NT2/D1 (cell line): ENCODE results near the gene CTXN1.
"Not testable (repeated sequence)": the region's sequence is repeated elsewhere in the genome, so short reads cannot be mapped to it uniquely, and the experiment has no call there.

ENCODE experiments used
- DNase-seq: peaks from one replicate; pipeline ENCODE4 v3.0.0-alpha.2; 2011; ENCODE audit warnings: low read depth, low spot score
- H3K27me3 ChIP-seq: 2 replicates; pipeline ENCODE4 v1.6.0; 2011; ENCODE audit warnings: mild to moderate bottlenecking; ENCODE audit not compliant: insufficient read length, insufficient read depth
- H3K36me3 ChIP-seq: 2 replicates; pipeline ENCODE4 v1.6.1; 2011; ENCODE audit warnings: mild to moderate bottlenecking, low read length, mixed read lengths; ENCODE audit not compliant: insufficient read depth, insufficient read length
- H3K4me1 ChIP-seq: 2 replicates; pipeline ENCODE4 v1.5.1; 2011; ENCODE audit not compliant: insufficient read depth, insufficient read length
- H3K4me3 ChIP-seq: 2 replicates; pipeline ENCODE4 v1.5.1; 2011; ENCODE audit warnings: low read depth; ENCODE audit not compliant: insufficient read length
- H3K9ac ChIP-seq: 2 replicates; pipeline ENCODE4 v1.6.0; 2011; ENCODE audit warnings: low read depth; ENCODE audit not compliant: insufficient read length
- H3K9me3 ChIP-seq: 2 replicates; pipeline ENCODE4 v1.5.1; 2011; ENCODE audit warnings: mild to moderate bottlenecking, low read length; ENCODE audit not compliant: insufficient read depth
- SUZ12 ChIP-seq: IDR thresholded peaks from 2 replicates; pipeline ENCODE4 v1.6.1; 2011; ENCODE audit not compliant: insufficient read length, insufficient read depth; ENCODE audit errors: extremely low read depth
- YY1 ChIP-seq: IDR thresholded peaks from 2 replicates; pipeline ENCODE4 v1.6.1; 2011; ENCODE audit not compliant: insufficient read length, insufficient read depth
- ZNF274 ChIP-seq: IDR thresholded peaks from 2 replicates; pipeline ENCODE4 v1.6.1; 2011; ENCODE audit warnings: mild to moderate bottlenecking, low read depth, low read length

Gene CTXN1

DNA sequence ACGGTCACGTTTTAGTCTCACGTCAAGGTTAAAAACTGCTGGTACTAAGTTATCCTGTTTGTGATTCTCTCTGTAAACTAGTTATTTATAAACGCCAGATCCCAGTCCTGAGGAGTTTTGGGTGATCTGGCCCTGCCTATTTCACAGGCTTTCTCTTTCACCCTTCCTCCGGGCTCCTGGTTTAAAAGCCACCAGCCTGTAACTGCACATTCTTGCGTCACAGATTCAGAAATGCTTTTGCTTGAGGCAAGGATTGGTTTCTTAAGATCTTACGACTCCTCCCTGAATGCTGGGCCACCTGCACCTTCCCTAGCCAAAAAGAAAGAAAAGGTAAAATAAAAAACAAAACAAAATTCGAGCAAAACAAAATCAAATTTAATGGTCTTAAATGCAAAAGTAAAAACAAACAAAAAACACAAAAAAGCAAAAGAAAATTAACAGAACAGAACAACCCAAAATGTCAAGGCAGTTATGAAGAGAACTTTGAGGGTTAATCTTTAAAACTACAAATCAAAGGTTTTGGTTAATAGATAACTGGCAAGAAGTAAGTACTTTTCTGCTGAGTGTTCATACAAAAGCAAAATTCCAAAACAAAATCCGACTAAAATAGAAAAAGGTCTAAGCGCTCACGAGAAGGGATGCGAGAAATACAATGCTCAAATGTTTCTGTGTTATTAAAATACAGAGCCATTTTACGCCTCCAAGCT is 36.1 kb upstream of the CTXN1 start:
- Histone ChIP-seq H3K9ac (no peak overlapping the region), H3K36me3 (peaks cover 90% of the 10 kb centered on the region), H3K9me3 (no peaks in the 10 kb centered on the region), H3K4me3 (no peak overlapping the region), H3K4me1 (no peaks in the 10 kb centered on the region), H3K27me3 (no peaks in the 10 kb centered on the region)
- no peak for DNase-seq
- TF ChIP-seq ZNF274, result no peak
- TF ChIP-seq SUZ12, result no peak
- TF ChIP-seq YY1, result no peak

- DNase-seq, H3K4me3 ChIP-seq, H3K9ac ChIP-seq, H3K27me3 ChIP-seq, H3K9me3 ChIP-seq, H3K4me1 ChIP-seq: not testable (repeated sequence)
- H3K36me3 ChIP-seq, result peaks cover 80% of the 10 kb centered on the region
Observed at GRCh38 chr19:7961082-7961481, 35.1 kb upstream of the CTXN1 start.

DNA sequence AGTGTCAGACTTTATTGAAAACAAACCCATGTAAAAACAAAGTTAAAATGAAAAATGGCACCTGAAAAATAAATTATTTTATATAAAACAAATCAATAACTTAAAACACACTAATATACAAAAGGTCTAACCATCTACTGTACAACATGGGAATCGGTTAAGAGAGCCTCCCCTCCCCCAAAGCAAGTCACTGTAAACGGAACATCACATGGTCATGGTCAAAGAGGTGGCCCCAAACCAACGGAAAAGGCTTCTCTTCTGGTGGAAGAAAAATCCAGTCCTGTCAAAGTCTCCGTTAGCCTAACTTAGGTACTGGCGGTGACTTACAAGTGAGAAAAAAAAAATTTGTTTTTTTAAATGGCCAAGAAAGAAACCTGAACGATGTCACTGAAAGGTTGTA is 33.3 kb upstream of the CTXN1 start:
- H3K4me1 ChIP-seq, result peaks cover 6% of the 10 kb centered on the region
- H3K36me3 ChIP-seq, result peaks cover 62% of the 10 kb centered on the region
- H3K9ac ChIP-seq, result no peak overlapping the region
- no peak overlapping the region for H3K4me3 ChIP-seq
- TF ChIP-seq ZNF274, result no peak
- no peak for TF ChIP-seq YY1
- no peak for TF ChIP-seq SUZ12
- H3K9me3 ChIP-seq, result no peaks in the 10 kb centered on the region
- no peaks in the 10 kb centered on the region for H3K27me3 ChIP-seq
- no peak for DNase-seq

- no peak overlapping the region for H3K4me3 ChIP-seq
- peaks cover 9% of the 10 kb centered on the region for H3K4me1 ChIP-seq
- no peaks in the 10 kb centered on the region for H3K27me3 ChIP-seq
- no peak overlapping the region for H3K9ac ChIP-seq
- DNase-seq, result no peak
- H3K36me3 ChIP-seq, result peaks cover 31% of the 10 kb centered on the region
- no peak for TF ChIP-seq YY1
- no peak for TF ChIP-seq SUZ12
- H3K9me3 ChIP-seq, result no peaks in the 10 kb centered on the region
Observed at GRCh38 chr19:7955696-7956095, 29.8 kb upstream of the CTXN1 start.

DNA sequence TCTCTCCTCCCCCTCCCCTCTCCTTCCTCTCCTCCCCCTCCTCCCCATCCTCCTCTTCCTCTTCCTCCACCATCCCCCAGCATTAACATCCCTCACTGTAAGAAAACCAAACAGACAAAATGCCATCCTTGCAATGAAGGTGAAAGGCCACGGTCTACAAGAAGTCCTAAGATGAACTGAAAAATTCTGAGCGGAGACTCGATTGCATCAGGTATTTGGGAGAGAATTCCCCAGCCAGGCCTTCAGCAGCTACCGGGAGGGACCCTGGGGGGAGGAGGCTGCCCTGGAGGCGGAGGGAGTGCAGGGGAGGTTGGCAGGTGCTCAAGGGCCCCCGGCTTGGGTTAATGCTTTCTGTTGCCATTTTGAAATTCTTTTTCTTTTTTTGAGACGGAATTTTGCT is 27.6 kb upstream of the CTXN1 start:
- Histone ChIP-seq H3K9me3 (no peaks in the 10 kb centered on the region), H3K36me3 (peaks cover 13% of the 10 kb centered on the region), H3K27me3 (no peaks in the 10 kb centered on the region), H3K9ac (no peak overlapping the region), H3K4me3 (no peak overlapping the region), H3K4me1 (peaks cover 9% of the 10 kb centered on the region)
- no peak for TF ChIP-seq YY1
- no peak for TF ChIP-seq SUZ12
- TF ChIP-seq ZNF274, result no peak
- no peak for DNase-seq

DNA sequence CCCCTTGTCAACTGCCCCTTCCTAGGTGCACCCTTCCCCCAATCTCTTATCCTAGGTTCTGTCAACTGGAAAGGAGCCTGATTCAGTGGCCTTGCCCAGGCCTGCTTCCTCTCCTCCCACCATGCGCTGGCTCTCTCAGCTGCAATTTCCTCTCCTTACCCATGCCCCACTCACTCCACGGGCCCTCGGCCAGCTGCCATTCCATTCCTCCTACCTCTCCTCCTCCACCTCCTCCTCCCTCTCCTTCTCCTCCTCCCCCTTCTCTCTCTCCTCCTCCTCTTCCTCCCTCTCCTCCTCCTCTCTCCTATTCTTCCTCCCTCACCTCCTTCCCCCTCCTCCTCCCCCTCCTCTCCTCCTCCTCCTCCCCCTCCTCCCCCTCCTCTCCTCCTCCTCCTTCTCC is 27.1 kb upstream of the CTXN1 start:
- no peak for DNase-seq
- no peak for TF ChIP-seq YY1
- TF ChIP-seq ZNF274, result no peak
- no peak for TF ChIP-seq SUZ12
- Histone ChIP-seq H3K9ac (peak overlapping the region; percentile 8), H3K4me1 (peaks cover 9% of the 10 kb centered on the region), H3K36me3 (peaks cover 9% of the 10 kb centered on the region), H3K4me3 (no peak overlapping the region), H3K27me3 (no peaks in the 10 kb centered on the region), H3K9me3 (no peaks in the 10 kb centered on the region)

DNA sequence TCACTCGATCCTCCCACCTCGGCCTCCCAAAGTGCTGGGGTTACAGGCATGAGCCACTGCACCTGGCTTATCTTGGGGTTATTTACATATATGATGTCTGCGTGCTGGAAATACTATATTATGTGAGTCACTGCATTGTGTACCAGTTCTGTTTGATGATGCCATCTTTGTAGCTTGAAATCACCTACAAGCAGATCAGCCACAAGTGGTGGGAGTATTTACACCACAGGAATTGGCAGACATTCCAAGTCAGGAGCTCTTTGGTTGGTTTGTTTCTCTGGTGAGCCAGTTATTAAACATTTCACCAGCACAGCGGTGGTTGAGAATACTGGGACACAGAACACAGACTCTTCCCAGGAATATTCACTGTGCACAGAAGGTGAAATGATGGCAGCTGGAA is 22.0 kb upstream of the CTXN1 start:
- H3K4me3 ChIP-seq, result no peak overlapping the region
- no peaks in the 10 kb centered on the region for H3K27me3 ChIP-seq
- H3K4me1 ChIP-seq, result peaks cover 3% of the 10 kb centered on the region
- TF ChIP-seq YY1 (no peak), SUZ12 (no peak), ZNF274 (no peak)
- H3K36me3 ChIP-seq, result peaks cover 4% of the 10 kb centered on the region
- no peaks in the 10 kb centered on the region for H3K9me3 ChIP-seq
- no peak for DNase-seq
- H3K9ac ChIP-seq, result no peak overlapping the region
